Keratinocyte (primary cell): ENCODE measurements around the gene ZFAND6. TPM values are rescaled to one million over a fixed set of nuclear protein-coding genes. Genes with fewer than 3 reads are reported as not detected.

Experiments used
- DNase-seq: peaks from one replicate; pipeline ENCODE4 v3.0.0-alpha.2; 2011; ENCODE audit warnings: low read depth, missing footprints, low spot score
- FAIRE-seq: peaks from 2 replicates; lab custom pipeline; 2011; peaks lifted over from hg19 to GRCh38; lab: Jason Lieb, UNC
- H2AFZ ChIP-seq: 2 replicates; pipeline ENCODE4 v1.6.0; 2012; ENCODE audit warnings: low read length, control low read depth, inconsistent platforms; ENCODE audit not compliant: control insufficient read depth
- H3K27ac ChIP-seq: 2 replicates; pipeline ENCODE4 v1.5.1; 2011; ENCODE audit warnings: low read length; ENCODE audit not compliant: control insufficient read depth, insufficient read depth
- H3K27me3 ChIP-seq: 3 replicates; pipeline ENCODE4 v1.6.0; 2011; ENCODE audit warnings: low read length; ENCODE audit not compliant: control insufficient read depth, insufficient read depth; ENCODE audit errors: extremely low read depth
- H3K36me3 ChIP-seq, 2 experiments: 2 replicates in 1 of 2; 3 replicates in 1 of 2; pipeline ENCODE4 v1.5.1; 2011; ENCODE audit warnings: low read length in 2 of 2, mild to moderate bottlenecking in 1 of 2; ENCODE audit not compliant: control insufficient read depth in 2 of 2, insufficient read depth in 2 of 2; ENCODE audit errors: extremely low read depth in 1 of 2
- H3K4me1 ChIP-seq: 3 replicates; pipeline ENCODE4 v1.5.1; 2011; ENCODE audit warnings: low read length; ENCODE audit not compliant: control insufficient read depth, insufficient read depth; ENCODE audit errors: extremely low read depth
- H3K4me2 ChIP-seq: 3 replicates; pipeline ENCODE4 v1.6.0; 2011; ENCODE audit warnings: low read depth, low read length; ENCODE audit not compliant: control insufficient read depth, insufficient read depth; ENCODE audit errors: extremely low read depth
- H3K4me3 ChIP-seq, 3 experiments: fragments of 200-600 bp in 1 of 3; sonication (generic) in 1 of 3; 2 replicates in 2 of 3; 3 replicates in 1 of 3; pipeline ENCODE4 v1.5.1; 2011 to 2016; ENCODE audit warnings: low read length in 3 of 3, mild to moderate bottlenecking in 3 of 3, control low read depth in 2 of 3, inconsistent platforms in 1 of 3, low read depth in 1 of 3, mixed read lengths in 1 of 3, mixed run types in 1 of 3, moderate library complexity in 1 of 3; ENCODE audit not compliant: control insufficient read depth in 2 of 3, insufficient read depth in 2 of 3; ENCODE audit errors: extremely low read depth in 1 of 3
- H3K79me2 ChIP-seq: 2 replicates; pipeline ENCODE4 v1.6.0; 2012; ENCODE audit warnings: low read length; ENCODE audit not compliant: control insufficient read depth, insufficient read depth
- H3K9ac ChIP-seq: 3 replicates; pipeline ENCODE4 v1.6.0; 2011; ENCODE audit warnings: low read length; ENCODE audit not compliant: control insufficient read depth, insufficient read depth; ENCODE audit errors: extremely low read depth
- H3K9me1 ChIP-seq: 3 replicates; pipeline ENCODE4 v1.6.0; 2011; ENCODE audit warnings: low read length; ENCODE audit not compliant: control insufficient read depth, insufficient read depth; ENCODE audit errors: extremely low read depth
- H3K9me3 ChIP-seq: 2 replicates; pipeline ENCODE4 v1.5.1; 2012; ENCODE audit warnings: low read depth, low read length; ENCODE audit not compliant: control insufficient read depth
- H4K20me1 ChIP-seq: 3 replicates; pipeline ENCODE4 v1.6.0; 2011; ENCODE audit warnings: low read length; ENCODE audit not compliant: control insufficient read depth, insufficient read depth; ENCODE audit errors: extremely low read depth
- CTCF ChIP-seq, 3 experiments: IDR thresholded peaks in 1 of 3; conservative IDR thresholded peaks in 1 of 3; optimal IDR thresholded peaks in 1 of 3; 2 replicates in 2 of 3; 3 replicates in 1 of 3; pipeline versions ENCODE3 to v1.5.1; 2011; ENCODE audit warnings: low read length in 3 of 3, mild to moderate bottlenecking in 3 of 3, moderate library complexity in 2 of 3, control low read depth in 1 of 3, inconsistent platforms in 1 of 3; ENCODE audit not compliant: insufficient read depth in 2 of 3; ENCODE audit errors: extremely low read depth in 1 of 3
- EZH2 ChIP-seq: IDR thresholded peaks from one replicate; pipeline ENCODE4 v1.6.1; 2012; ENCODE audit warnings: inconsistent platforms, mild to moderate bottlenecking, low read length, moderate library complexity
- dilution Hi-C: fragments of 300-500 bp; cut with MboI; formaldehyde crosslinking; loops from one replicate; pipeline ENCODE4 v1.7.0; 2020; ENCODE audit warnings: low sequenced_read_pairs; ENCODE audit not compliant: extremely low pct_ligation_motif_present
- polyA plus RNA-seq, 5 experiments: library from polyadenylated mRNA; depleted of rRNA in 3 of 5; stranded (reverse) in 3 of 5; stranded (forward) in 1 of 5; unstranded in 1 of 5; fragments of >200 nt; gene quantifications; 1 replicate in 1 of 5; 2 replicates in 3 of 5; 3 replicates in 1 of 5; pipeline versions ENCODE4 v1.2.1 to v1.2.3, GENCODE V29; 2011 to 2012; ENCODE audit warnings: missing spikeins in 2 of 5, low read depth in 1 of 5, low replicate concordance in 1 of 5

ZFAND6 gene
- polyA plus RNA-seq, 1 donor (not counting 4 experiments of a cell fraction or from before 2014, with no cell fraction given) = 142 TPM

- Histone ChIP-seq H3K4me2 (no peak overlapping the region), H3K79me2 (no peaks in the 10 kb centered on the region), H3K4me3 (no peak overlapping the region), H4K20me1 (no peaks in the 10 kb centered on the region), H3K36me3 (peaks cover 0 to 9% of the 10 kb centered on the region in 2 experiments), H3K9ac (no peak overlapping the region), H3K9me1 (no peaks in the 10 kb centered on the region), H2AFZ (no peak overlapping the region), H3K27me3 (no peaks in the 10 kb centered on the region), H3K4me1 (peaks cover 9% of the 10 kb centered on the region), H3K9me3 (no peaks in the 10 kb centered on the region), H3K27ac (no peak overlapping the region)
- dilution Hi-C loops = no loop called here
- FAIRE-seq (no peak), DNase-seq (no peak)
- TF ChIP-seq EZH2 = no peak
Observed at GRCh38 chr15:80170596-80170995, 111.1 kb downstream of the ZFAND6 start.

- no peak for DNase-seq
- no peak overlapping the region for H3K27ac ChIP-seq
- H3K9ac ChIP-seq = no peak overlapping the region
- H3K4me2 ChIP-seq = no peak overlapping the region
- no peak overlapping the region for H3K4me3 ChIP-seq
- H4K20me1 ChIP-seq = no peaks in the 10 kb centered on the region
- peaks cover 9% of the 10 kb centered on the region for H3K4me1 ChIP-seq
- H3K27me3 ChIP-seq = no peaks in the 10 kb centered on the region
- TF ChIP-seq CTCF (optimal IDR thresholded peaks at IDR 0.05 in 1 of 3, IDR thresholded peaks at IDR 0.05 in 1 of 3, conservative IDR thresholded peaks at IDR 0.05 in 1 of 3; ENCODE audit: extremely low read depth in 1 of 3, insufficient read depth in 2 of 3, low read length in 3 of 3) = no peak
- no peak for TF ChIP-seq EZH2
- no peaks in the 10 kb centered on the region for H3K79me2 ChIP-seq
- no peak for FAIRE-seq
- H3K9me1 ChIP-seq = no peaks in the 10 kb centered on the region
- H2AFZ ChIP-seq = no peak overlapping the region
- peaks cover 0 to 12% of the 10 kb centered on the region in 2 experiments for H3K36me3 ChIP-seq
- dilution Hi-C loops = no loop called here
- H3K9me3 ChIP-seq = no peaks in the 10 kb centered on the region
Observed at GRCh38 chr15:80171787-80172186, 112.3 kb downstream of the ZFAND6 start.

- TF ChIP-seq EZH2 = no peak
- TF ChIP-seq CTCF (optimal IDR thresholded peaks at IDR 0.05 in 1 of 3, IDR thresholded peaks at IDR 0.05 in 1 of 3, conservative IDR thresholded peaks at IDR 0.05 in 1 of 3; ENCODE audit: extremely low read depth in 1 of 3, insufficient read depth in 2 of 3, low read length in 3 of 3) = no peak
- H3K27me3 ChIP-seq = no peaks in the 10 kb centered on the region
- H3K9me3 ChIP-seq = no peaks in the 10 kb centered on the region
- no peak overlapping the region for H3K4me3 ChIP-seq
- DNase-seq (no peak), FAIRE-seq (no peak)
- dilution Hi-C loops = no loop called here
- no peak overlapping the region for H3K9ac ChIP-seq
- no peak overlapping the region for H3K27ac ChIP-seq
- peaks cover 9% of the 10 kb centered on the region for H3K4me1 ChIP-seq
- no peaks in the 10 kb centered on the region for H3K79me2 ChIP-seq
- no peaks in the 10 kb centered on the region for H4K20me1 ChIP-seq
- no peak overlapping the region for H2AFZ ChIP-seq
- no peaks in the 10 kb centered on the region for H3K9me1 ChIP-seq
- H3K4me2 ChIP-seq = no peak overlapping the region
- peaks cover 0 to 14% of the 10 kb centered on the region in 2 experiments for H3K36me3 ChIP-seq
Observed at GRCh38 chr15:80172401-80172800, 112.9 kb downstream of the ZFAND6 start.
